Hippocampal formation (tissue), 2 donors: ENCODE data around the gene ARHGAP42.
"Not testable (repeated sequence)": the region's sequence is repeated elsewhere in the genome, so short reads cannot be mapped to it uniquely, and the experiment has no call there.

Experiments used
- DNase-seq, 2 donors: peaks; one replicate each; lab custom pipeline; 2025; lab: John Stamatoyannopoulos, UW

The ARHGAP42 gene

DNA sequence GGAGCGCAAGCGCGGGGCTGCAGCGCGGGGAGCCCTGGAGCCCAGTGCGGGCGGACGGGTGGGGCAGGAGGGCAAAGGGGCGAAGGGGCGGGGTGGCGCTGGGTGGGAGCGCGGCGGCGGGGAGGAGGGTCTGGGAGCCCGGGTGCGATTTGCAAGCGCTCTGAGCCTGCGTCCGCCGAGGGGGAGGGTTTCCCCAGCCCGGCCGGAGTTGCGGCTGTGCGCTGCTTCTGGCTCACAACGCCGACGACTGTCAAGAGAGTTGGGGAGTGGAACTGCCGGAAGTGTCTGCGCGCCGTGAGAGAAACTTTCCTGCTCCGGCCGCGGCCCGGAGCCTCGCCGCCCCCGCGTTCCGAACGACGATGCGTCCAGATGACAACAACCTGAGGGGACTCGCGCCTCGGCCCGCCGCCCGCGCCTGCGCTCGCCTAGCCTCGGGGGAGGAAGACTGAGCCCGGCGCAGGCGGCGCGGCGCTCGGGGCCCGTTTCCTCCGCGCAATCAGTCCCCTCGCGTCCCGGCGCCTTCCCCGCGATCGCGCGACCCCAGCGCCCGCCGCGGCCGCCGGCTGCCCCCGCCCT is at the start of gene ARHGAP42:
ARHGAP42 (plus strand) TSS at position 235 of the 576 bp plus-strand sequence. CDS start 391 bp downstream, outside the sequence.
- peak in 1 of 2 donors; percentile 46 for DNase-seq

GRCh38 chr11:100637706-100638105 is 49.4 kb upstream of the ARHGAP42 start:
- DNase-seq, result peak in 1 of 2 donors; percentile 11

DNA sequence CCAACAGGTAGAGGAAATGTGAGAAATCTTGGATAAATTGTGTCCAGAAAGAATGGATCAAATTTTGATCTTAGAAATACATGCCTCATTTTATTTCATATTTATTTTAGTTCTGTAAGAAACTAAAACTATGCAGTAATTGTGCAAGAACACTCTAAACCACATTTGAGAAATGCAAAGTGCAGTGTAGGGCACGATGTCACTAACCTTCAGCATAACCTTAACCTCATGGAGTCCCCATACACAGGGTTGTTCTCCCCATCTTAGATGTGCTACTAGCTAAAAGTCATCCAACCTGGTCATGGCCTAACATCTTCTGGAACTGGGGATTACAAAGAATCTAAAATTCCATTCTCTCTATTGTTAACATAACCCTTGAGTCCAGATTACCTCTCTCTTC is 48.4 kb upstream of the ARHGAP42 start:
- DNase-seq, result no peak

GRCh38 chr11:100639140-100639539 is 47.9 kb upstream of the ARHGAP42 start:
- DNase-seq, result peak; percentile 11 to 29

DNA sequence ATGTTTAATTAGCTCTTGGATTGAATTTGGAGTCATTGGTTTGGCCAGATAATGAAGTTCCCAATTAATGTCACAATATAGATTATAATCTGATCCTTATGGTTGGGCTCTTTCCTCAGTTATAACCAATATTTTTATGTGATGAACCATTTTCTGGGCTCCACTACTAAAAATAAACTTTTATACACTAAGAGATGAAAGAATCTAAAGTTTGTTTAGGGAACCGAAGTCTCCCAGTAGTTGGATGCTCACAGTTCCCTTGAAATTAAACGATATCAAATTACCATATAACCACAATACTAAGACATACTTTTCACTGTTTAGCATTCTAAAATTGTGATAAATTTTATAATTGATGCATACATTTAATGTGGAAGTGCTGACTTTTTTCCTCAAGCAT is 47.0 kb upstream of the ARHGAP42 start:
- DNase-seq, result no peak

DNA sequence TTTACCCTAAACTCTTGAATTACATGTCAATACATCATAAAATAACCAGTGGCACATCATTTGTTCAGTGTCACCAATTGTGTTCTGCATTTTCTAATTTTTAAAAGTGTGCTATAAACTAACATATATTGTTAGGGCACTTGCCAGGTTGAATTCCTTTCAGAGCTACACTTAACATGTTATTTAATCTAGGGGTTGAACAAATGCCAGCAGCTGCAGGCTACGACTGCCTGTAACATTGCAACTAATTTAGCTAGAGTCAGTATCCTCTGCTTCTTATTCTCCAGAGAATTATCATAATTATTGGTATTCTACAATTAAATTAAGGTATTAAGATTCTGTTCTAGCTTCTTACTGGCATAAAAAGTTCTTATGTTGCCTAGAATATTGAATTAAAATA is 46.4 kb upstream of the ARHGAP42 start:
- no peak for DNase-seq

DNA sequence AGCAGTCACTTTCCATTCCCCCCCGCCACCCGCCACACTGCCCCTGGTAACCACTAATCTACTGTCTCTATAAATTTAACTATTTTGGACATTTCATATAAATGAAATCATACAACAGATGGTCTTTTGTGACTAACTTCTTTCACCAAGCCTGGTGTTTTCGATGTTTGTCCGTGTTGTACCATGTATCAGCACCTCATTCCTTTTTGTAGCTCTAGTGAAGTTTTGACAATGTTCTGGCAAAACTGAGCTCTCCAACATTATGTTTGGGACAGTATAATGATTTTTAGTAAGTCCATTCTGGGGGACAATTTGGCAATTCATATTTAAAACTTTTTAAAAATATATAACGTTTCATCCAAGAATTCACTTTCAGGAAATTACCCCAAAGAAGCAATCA is 45.6 kb upstream of the ARHGAP42 start:
- no peak for DNase-seq

- no peak for DNase-seq
Observed at GRCh38 chr11:100646545-100646944, 40.5 kb upstream of the ARHGAP42 start.

- no peak for DNase-seq
Observed at GRCh38 chr11:100647861-100648260, 39.2 kb upstream of the ARHGAP42 start.

- no peak for DNase-seq
Observed at GRCh38 chr11:100663583-100663982, 23.5 kb upstream of the ARHGAP42 start.

GRCh38 chr11:100663996-100664395 is 23.1 kb upstream of the ARHGAP42 start:
- no peak for DNase-seq

DNA sequence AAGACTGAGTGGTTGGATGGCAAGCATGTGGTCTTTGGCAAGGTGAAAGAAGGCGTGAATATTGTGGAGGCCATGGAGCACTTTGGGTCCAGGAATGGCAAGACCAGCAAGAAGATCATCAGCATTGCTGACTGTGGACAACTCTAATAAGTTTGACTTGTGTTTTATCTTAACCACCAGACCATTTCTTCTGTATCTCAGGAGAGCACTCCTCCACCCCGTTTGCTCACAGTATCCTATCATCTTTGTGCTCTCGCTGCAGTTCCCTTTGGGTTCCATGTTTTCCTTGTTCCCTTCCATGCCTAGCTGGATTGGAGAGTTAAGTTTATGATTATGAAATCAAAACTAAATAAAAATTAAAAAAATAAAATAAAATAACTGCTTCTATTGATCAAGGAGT is 20.3 kb upstream of the ARHGAP42 start:
- not testable (repeated sequence) for DNase-seq

DNA sequence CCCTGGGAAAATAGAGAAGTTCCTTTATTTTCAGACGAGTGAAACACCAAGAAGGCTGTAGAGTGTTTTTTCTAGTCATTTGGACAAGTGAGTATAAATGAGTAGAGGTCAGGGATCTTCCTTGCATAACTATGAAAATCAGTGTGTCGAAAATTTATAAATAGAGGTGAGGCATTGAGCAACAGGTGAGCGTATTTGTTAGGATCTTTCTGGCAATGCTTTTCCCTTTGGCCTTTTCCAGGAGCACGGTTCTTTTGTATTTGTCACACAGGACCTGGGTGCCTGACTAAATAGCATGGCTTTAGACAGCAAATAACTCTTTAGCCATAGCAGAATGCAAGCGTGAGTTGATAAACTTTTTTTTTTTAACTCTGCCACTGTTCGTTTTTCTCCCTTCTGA is 19.6 kb upstream of the ARHGAP42 start:
- DNase-seq, result no peak

DNA sequence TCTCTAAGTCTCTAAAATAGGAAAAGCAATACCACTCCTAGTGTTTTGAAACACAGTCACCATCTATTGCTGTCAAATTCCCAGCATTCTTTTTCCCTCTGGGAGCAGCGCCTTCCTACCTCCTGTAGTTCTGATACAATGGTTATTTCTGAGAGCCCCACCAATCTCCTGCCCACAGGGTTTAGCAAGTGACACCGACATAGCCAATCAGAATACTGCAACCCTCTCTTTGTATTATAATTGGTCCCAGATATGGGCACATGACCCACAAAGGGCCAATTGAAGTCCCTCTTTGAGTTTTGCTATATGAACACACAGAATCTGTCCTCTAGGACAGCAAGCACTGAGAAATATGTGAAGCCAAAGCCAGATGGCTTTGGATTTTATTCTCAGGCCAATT is 16.9 kb upstream of the ARHGAP42 start:
- no peak for DNase-seq

GRCh38 chr11:100671471-100671870 is 15.6 kb upstream of the ARHGAP42 start:
- DNase-seq, result no peak

- DNase-seq, result no peak
Observed at GRCh38 chr11:100672498-100673033, 14.5 kb upstream of the ARHGAP42 start.

DNA sequence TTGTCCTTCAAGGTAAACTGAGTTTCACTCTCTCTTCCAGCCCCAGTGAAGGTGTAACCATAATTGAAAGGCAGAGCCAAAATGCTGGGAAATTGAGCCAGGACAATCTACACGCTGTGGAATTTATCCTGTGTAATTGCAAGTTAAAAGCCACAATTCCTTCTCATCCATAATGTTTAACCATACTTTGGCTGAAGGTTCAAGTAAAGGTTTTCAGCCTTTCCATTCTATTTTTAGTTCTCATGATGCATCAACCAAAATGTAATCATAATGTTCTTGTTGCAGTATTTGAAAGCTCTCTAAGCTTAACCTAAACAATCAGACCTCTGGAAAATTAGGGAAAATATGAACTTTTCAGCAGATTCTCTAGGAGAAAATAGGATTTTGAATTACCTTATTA is 14.0 kb upstream of the ARHGAP42 start:
- no peak for DNase-seq

DNA sequence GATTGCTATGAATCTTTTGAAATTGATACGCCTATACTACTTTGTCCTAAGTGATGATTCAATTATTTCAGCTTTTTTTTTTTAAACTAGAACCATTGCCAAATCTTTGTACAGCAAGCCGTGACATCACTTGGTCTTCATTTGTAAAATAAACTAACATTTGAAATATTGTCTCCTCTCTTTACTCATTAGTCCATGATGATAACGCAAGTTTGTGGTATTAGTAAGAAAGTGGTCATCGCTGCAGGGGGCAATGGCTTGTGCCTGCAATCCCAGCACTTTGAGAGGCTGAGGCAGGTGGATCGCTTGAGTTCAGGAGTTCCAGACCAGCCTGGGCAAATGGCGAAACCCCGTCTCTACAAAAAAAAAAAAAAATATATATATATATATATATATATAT is 12.9 kb upstream of the ARHGAP42 start:
- no peak for DNase-seq

GRCh38 chr11:100675115-100675650 is 11.9 kb upstream of the ARHGAP42 start:
- DNase-seq, result no peak

- no peak for DNase-seq
Observed at GRCh38 chr11:100676901-100677300, 10.2 kb upstream of the ARHGAP42 start.

DNA sequence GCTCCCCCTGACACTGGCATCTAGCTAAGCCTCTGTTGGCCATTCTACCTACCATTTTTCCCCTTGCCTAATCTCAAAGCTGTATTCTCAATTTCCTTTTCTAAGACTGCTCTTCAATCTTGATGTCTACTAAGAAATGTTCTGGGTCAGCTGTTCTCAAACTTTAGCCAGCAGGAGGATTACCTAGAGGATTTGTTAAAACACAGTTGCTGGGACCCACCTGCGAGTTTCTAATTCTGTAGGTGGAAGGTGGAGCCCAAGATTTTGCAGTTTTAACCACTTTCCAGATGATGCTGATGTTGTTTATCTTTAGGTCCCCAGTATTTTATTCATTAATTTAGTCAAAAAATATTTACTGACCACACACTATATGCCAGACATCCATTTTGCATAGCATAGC is 9.3 kb upstream of the ARHGAP42 start:
- no peak for DNase-seq

DNA sequence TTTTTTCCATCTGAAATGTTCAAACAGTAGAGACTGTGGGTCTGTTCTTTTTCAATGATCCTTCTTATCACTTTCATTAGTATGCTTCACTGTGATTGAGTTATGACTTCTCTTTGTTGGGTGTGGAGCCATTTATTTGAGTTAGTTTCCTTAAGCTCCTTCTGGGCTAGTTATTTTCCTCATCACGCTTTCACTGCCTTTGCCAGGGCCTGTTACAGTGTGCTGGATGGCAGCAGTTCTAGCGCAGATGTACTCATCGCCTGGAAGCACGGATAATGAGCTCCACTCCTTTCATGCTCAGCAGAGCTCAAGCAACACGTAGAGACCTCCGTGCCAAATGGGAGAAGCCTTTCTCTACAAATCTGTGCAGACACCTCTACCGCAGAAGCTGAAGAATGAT is 7.0 kb upstream of the ARHGAP42 start:
- DNase-seq, result peak in 1 of 2 donors; percentile 59

DNA sequence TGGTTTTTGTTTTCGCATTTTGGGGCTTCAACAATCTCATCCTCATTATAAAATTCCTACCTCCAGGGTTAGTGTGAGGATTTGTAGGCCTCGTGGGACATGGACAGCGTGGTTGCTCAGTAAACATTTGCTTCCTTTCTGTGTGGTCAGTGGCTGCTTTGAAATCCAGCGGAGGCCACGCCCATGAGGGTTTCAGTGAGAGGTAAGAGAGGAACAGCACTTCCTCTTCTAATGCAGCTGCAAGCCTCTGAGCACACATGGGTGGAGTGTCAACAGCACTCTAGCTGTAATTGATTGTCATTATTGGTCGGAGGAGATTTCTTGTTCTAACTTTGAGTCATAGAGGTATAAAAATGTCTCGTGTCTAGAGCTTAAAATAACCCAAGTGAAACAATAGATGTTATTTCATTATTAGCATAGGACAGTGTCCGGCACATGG is 6.0 kb upstream of the ARHGAP42 start:
- DNase-seq, result peak in 1 of 2 donors; percentile 8
